ENCODE data around the gene C1orf159.
A peak's percentile ranks its signal among the peaks of the same experiment; 100 is the strongest.

The C1orf159 gene

DNA sequence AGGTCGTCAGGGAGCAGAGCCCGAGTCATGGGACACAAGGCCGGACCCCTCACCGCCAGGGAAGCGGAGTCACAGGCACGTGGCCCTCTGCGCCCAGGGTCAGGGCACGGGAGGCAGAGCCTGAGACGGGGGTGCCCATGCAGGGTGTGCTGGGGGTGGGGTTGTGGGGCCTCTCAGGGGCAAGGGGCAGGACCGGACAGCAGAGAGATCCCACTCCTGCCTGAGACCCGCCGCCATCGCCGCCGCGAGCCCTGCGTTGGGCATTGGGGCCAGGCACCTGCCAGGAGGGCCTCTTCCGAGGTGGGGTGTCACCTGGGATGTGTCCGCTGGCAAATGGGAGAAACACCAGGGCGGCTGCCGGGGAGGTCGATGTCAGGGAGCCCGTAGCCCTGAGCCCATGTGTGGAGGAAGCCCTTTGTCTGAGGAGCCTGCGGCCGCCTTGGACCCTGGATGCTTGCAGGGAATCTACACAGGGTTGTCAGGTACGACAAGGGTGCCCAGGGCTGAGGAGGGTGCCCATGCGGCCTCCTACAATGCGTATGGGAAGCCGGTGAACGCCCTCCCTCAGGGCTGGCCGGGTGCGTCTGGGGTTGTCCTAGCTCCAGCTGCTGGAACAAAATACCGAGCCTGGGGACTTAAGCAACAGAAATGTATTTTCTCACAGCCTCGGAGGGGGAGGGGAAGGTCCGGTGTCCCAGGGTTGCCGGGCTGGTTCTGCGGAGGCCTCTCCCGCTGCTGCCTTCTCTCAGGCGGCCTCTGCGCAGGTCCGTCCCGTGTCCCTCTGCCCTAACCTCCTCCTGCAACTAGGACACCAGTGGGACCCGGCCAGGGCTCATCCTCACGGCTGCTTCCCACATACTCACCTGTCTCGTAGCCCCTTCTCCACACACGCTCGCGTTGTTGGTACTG is 16.4 kb upstream of the C1orf159 start:
- DNase-seq (ENCODE audit: low read depth), result no peak

DNA sequence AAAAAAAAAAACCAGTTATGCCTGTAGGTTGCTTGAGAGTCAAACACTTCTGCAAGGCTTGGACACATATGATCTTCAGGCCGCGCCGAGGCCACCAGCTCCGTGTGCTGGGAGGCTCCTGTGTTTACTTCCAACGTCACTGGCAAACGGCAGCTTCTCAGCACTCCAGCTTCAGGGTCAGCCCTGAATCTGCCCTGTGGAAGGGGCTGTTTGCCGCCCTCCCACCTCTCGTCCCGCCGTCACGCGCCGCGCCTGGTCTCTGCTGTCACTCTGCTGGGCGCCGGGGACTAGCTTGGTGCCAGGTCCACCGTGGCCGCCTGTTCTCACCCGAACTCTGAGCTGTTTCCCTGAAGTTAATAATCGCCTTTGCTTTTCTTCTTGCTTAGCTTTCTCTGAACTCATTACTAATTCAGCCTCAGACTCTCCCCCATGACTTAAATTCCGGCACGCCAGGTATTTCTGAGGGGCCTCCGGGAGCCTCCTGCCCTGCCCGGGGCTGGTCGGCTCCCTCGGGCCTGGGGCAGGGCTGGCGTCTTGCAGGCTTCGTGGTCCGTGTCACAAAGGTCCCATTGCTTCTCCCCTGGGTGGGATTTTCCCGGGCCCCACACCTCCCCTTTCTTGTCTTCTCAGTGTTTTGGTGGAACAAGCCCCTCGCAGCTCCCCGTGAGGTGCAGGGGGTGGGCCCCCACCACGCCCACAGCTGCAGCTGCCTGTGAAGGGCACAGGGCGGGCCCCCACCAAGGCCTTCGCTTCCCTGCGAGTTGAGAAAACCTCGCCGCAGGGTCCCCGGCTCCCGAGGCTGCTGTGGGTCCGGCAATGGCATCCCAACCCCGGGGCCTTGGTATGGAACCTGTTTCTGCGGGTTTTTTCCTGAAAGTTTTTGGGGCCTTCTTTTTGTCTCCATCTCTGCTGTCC is 14.6 kb upstream of the C1orf159 start:
- DNase-seq (ENCODE audit: low read depth), result no peak

DNA sequence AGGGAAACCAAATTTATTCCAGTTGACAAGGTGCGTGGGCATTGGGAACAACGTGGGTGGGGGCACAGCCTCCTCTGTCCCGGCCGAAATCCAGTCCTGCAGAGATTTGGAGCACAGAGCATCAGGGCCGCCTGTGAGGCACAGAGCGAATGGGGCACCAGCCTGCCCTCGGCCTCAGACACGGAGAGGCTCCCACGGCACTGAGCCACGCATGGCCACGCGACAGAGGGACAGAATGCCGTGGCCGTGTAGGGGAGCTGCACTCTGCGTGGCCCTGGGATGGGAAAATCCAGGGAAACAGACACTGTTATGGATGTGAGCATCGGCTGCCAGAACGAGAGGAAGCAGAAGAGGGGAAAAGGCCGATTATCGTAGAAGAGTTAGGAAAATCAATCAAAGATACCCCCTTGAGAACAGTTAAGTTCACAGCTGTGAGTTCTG is 13.5 kb upstream of the C1orf159 start:
- no peak for DNase-seq (ENCODE audit: low read depth)

DNA sequence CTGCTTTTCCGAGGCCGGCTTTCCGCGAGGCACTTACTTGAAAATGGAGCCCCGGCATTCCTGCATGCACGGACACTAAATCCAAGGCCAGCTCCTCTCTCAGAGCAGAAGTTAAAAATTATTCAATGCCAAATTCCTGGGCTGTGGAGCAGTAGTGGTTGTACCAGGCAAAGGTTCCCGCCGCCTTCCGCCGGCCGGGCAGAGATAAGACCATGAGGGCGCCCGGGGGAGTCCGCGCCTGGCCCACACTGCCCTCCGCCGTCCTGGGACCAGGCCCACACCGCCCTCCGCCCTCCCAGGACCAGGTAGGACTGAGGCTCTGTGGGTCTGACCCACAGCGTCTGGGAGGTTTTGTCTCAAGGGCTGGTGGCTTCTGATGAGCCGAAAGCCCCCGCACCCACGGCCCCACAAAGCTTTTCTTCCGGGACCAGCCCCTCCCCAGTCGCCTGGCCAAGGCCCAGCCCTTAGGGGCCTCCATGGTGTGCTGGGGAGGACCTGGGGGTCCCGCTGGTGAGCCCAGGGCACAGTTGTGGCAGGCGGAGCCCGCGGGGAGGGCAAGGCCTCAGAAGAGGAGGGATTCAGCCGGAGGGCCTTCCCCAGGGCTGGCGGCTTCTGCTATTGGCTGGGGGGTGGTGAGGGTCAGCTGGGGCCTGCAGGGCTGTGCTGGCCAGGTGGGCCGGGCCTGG is 12.7 kb upstream of the C1orf159 start:
- no peak for DNase-seq (ENCODE audit: low read depth)

- no peak for DNase-seq (ENCODE audit: low read depth)
Measured at GRCh38 chr1:1127551-1128451, 11.9 kb upstream of the C1orf159 start.

GRCh38 chr1:1125945-1126344 is 10.1 kb upstream of the C1orf159 start:
- DNase-seq (ENCODE audit: low read depth), result no peak

DNA sequence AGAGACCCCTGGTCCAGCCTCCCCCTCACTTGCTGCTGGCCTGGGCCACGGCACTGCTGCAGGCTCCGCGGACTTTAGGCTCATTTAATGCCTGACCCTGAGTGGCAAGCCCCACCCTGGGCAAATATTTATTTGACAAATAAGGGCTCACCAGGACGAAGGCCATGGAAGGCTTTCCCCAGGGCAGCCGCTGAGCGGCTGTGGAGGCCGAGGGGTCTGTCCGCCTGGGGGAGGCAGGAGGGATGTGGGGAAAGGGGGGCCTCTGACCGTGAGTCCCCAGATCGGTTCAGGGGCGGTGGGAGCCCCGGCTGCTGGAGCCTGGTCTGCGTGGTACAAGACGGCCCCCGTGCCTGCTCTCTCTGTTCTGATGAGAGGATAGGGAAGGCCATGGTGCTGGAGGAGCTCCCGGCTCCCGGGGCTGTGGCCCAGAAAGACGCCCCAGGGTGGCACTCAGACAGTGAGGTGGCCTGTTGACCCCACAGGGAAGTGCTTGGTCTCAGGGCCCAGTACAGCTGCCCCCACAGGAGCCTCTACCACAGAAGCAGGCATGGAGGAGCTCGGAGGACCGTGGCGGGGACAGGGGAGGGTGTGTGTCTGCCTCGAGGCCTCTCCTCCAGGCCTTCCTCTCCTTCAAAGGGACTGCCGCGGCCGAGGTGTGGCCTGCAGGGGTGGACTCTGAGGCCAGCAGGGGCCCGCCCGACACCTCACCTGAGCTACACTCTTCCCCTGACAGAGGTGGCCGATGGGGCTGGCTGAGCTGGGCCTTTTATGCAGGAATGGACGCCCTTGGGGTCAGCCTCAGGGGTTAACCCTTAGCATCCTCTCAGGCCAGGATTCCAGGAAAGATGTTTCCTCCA is 9.1 kb upstream of the C1orf159 start:
- DNase-seq (ENCODE audit: low read depth), result no peak

- no peak for DNase-seq (ENCODE audit: low read depth)
Measured at GRCh38 chr1:1124508-1124785, 8.6 kb upstream of the C1orf159 start.

GRCh38 chr1:1123581-1124507 is 8.0 kb upstream of the C1orf159 start:
- peak; percentile 51 for DNase-seq (ENCODE audit: low read depth)

GRCh38 chr1:1122981-1123480 is 7.1 kb upstream of the C1orf159 start:
- DNase-seq (ENCODE audit: low read depth), result no peak

DNA sequence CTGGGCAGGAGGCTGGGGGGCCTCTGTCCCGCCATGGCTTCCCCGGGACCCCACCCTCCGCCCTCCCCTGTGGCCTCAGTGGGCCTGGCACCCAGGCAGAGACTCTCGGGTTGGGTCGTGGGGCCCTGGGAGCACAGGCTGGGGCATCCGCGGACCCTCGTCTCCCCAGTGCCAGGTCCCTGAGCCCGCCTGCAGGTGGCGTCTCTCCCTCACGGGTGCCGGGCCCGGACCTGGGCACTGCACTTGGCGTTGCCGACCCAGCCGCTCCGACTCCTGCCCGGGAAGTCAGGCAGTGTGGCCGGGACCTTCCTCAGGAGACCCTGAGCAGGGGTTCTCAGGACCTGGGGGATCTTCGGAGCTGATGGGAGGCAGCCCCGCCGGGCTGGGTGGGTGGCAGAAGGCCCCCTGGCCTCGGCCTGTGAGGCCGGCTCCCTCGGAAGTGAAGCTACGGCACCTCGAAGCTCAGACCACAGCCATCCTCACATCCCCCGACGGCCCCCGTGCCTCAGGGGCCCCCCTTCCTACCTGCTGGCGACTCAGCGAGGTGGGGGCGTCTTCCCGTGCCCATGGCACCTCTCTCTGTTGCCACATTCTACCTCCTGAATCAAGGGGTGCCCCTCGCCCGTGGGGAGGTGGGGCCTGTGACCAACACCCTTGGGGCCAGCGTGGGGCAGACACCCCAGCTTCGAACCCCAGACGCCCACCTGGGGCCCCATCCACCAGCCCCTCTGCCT is 6.4 kb upstream of the C1orf159 start:
- DNase-seq (ENCODE audit: low read depth), result peak; percentile 60

DNA sequence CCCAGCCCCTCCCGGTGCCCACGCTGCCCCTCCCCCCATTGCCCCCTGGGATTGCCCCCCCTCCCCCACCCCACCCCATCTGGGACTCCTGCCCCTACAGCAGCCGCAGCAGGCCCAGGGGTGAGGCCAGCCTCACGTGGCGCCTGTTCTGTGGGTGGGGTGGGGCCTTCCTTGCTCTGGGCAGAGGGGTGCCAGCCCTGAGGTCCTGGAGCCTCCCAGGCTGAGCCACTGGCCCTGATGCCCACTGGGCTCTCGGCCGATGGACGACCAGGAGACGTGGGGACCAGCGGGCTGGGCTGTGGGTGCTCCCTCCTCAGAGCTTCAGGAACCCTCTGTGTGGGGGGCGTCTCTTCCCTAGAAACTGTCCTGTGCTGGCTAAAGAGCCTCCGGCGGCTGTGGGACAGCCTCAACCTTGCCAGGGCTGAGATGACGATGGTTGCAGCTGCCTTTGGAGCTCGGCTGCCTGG is 5.8 kb upstream of the C1orf159 start:
- no peak for DNase-seq (ENCODE audit: low read depth)

- DNase-seq (ENCODE audit: low read depth), result no peak
Measured at GRCh38 chr1:1120866-1121591, 5.1 kb upstream of the C1orf159 start.

DNA sequence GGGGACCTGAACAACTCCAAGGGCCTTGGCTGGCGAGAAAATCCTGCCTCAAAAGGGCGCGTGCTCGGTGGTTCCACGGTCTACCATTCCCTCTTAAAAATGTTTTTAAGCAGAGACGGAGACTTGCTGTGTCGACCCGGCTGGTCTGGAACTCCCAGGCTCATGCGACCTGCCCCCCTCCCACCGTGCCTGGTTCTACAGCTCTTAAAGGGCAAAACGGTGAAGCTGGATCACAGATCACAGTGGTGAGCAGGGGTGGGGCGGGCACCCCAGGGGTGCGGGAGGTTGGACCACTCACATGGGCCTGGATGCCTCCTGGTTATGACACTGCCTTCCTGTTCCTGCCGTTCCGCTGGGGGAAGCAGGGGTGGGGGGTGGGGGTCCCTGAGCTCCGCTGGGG is 4.2 kb upstream of the C1orf159 start:
- DNase-seq (ENCODE audit: low read depth), result no peak

DNA sequence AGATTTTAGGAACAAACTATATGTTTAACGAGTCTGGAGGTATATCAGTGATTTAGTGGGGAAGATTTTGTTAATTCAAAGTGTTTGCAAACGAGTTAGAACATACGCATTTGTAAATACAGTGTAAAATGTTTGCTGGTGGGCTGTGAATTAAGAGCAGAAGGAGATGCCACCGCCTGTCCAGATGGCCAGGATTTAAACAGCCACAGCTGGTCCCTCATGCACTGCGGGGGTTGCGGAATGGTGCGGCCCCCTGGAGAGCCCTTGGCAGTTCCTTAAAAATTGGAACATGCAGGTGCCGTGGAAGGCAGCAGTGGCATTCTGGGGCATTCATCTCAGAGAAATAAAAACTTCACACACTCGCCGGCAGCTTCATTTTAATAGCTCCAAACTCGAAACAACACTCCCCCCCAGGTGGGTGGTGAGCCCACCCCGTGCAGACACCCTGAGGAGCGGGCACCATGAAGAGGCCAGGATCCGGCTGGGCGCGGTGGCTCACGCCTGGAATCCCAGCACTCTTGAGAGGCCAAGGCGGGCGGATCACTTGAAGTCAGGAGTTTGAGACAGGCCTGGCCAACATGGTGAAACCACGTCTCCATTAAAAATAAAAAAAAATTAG is 3.5 kb upstream of the C1orf159 start:
- no peak for DNase-seq (ENCODE audit: low read depth)

- DNase-seq (ENCODE audit: low read depth), result no peak
Measured at GRCh38 chr1:1118876-1119220, 3.0 kb upstream of the C1orf159 start.
